Left ventricle myocardium superior (tissue), 1 donor: Measurements from ENCODE around the gene CACNA1A. TPM values are rescaled to one million over a fixed set of nuclear protein-coding genes. Genes with fewer than 3 reads are reported as not detected.
"Not testable (repeated sequence)": the region's sequence is repeated elsewhere in the genome, so short reads cannot be mapped to it uniquely, and the experiment has no call there.

Experiments
- ATAC-seq: fragments of 200-7000 bp; cut with Tn5 transposase; one replicate; pipeline ENCODE4 v1.9.1; 2020; ENCODE audit warnings: mild to moderate bottlenecking, moderate library complexity
- DNase-seq: peaks from one replicate; pipeline ENCODE4 v3.0.0-alpha.2; 2020
- intact Hi-C: fragments of 100-400 bp; cut with micrococcal nuclease; formaldehyde crosslinking; loops from one replicate; pipeline ENCODE4 v1.11.0; 2022
- long read RNA-seq: library from polyadenylated mRNA; unstranded; transcript quantifications from one replicate; pipeline ENCODE4 v2.0.0, GENCODE V29; 2021
- total RNA-seq: library from RNA; stranded (reverse); fragmentation: NEBNext Ultra II Directional; extraction: Animal tissue kit (Norgen Biotek cat#: 25700); gene quantifications from one replicate; pipeline ENCODE4 v1.2.1, GENCODE V29; 2021
- donor health status: DM: no; HTN: yes; CAD: no; lungs with severe emphysema.

CACNA1A gene
- 0.42 TPM for total RNA-seq
- long read RNA-seq, partial matches to known transcripts, result 0 of 1 reads
- long read RNA-seq, other reads (novel, unspliced or antisense), result 1 of 1 reads

DNA sequence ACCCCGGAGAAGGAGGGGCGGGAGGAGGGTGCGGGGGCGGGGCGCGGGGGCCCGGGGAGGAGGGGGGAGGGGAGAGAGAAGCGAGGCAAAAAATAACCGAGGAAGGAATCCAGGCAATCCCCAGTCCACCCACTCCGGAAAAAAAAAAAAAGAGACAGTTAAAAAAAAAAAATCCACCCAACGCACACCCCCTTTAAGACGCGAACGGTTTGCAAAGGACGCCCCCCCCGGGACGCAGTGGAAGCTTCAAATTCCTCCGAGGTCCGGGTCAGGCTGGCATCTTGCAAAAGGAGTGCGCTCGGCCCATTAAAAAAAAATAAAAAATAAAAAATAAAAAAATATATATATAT, at the start of gene CACNA1A:
Gene CACNA1A (minus strand): TSS at position 9 of the 350 bp plus-strand sequence. CDS start 255 bp downstream, outside the sequence.
- DNase-seq, result no peak
- no peak for ATAC-seq
- intact Hi-C loops, result no loop called here

DNA sequence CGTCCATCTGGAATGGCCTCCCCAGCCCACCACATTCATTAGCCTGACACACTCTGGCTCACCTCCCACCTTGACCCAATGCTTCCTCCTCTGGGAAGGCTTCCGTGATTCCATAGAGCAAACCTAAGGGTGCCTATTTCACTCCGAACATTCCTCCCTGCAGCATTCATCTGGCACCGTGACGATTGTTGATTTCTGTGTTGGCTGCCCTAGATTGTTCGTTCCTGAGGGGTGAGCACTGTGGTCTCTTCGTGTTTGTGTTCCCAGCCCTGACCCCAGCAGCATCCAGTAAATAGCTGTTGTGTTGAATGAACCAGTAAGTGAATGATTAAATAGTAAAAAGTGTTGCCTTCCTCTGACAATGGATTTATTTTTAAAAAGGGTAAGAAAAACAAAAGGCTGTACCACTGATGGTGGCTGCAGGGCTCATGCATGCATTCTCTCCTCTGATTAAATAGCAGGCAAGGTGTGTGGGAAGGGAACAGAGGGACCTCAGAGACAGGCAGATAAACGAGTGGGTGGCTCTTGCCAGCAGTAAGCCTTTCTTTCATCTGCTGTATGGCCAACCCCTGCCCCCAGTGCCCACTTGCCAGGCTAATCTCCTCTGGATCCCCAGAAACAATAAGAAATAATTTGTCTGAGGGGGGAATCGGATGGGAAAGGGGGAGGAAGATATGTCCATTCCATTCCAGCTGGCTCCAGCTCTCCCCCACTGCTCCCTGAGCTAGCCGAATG, 48.4 kb upstream of the CACNA1A start:
- DNase-seq (no peak), ATAC-seq (no peak)
- intact Hi-C loops, result no loop called here

GRCh38 chr19:13553880-13554400, 47.7 kb upstream of the CACNA1A start:
- DNase-seq (no peak), ATAC-seq (no peak)
- intact Hi-C loops, result no loop called here

DNA sequence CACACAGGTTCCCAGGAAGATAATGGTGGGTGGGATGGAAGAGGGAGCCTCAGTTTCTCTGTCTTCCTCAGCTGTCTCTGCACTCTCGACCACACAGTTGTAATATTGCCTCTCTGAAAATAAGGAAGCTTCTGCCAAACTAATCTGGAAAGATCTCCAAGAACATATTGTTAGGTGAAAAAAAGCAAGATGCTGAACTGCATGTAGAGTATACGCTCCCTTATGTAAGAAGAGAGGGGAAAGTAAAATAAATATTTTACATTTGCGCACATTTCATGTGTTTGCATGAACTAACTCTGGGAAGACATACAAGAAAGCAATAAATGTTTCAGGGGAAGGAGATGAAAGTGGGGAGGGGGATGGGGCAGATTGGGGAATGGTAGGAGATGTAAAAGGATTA, 41.9 kb upstream of the CACNA1A start:
- DNase-seq (no peak), ATAC-seq (no peak)
- intact Hi-C loops, result no loop called here

DNA sequence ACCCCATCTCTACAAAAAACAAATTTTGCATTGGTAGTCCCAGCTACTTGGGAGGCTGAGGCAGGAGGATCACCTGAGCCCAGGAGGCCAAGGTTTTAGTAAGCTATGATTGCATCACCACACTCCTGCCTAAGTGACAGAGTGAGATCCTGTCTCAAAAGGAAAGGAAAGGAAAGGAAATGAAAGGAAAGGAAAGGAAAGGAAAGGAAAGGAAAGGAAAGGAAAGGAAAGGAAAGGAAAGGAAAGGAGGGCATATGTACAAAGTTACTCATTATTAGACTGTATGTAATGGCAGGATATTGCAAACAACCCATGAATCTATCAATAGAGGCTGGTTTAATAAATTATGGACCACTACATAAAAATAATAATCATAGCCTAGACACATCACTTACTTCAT, 40.8 kb upstream of the CACNA1A start:
- ATAC-seq (no peak), DNase-seq (no peak)
- intact Hi-C loops, result no loop called here

GRCh38 chr19:13544423-13544822, 38.1 kb upstream of the CACNA1A start:
- ATAC-seq, result no peak
- no peak for DNase-seq
- intact Hi-C loops, result no loop called here

- DNase-seq, result no peak
- ATAC-seq, result no peak
- intact Hi-C loops, result no loop called here
Measured at GRCh38 chr19:13541554-13541953, 35.3 kb upstream of the CACNA1A start.

GRCh38 chr19:13539332-13539731, 33.1 kb upstream of the CACNA1A start:
- DNase-seq, result no peak
- no peak for ATAC-seq
- intact Hi-C loops, result no loop called here

DNA sequence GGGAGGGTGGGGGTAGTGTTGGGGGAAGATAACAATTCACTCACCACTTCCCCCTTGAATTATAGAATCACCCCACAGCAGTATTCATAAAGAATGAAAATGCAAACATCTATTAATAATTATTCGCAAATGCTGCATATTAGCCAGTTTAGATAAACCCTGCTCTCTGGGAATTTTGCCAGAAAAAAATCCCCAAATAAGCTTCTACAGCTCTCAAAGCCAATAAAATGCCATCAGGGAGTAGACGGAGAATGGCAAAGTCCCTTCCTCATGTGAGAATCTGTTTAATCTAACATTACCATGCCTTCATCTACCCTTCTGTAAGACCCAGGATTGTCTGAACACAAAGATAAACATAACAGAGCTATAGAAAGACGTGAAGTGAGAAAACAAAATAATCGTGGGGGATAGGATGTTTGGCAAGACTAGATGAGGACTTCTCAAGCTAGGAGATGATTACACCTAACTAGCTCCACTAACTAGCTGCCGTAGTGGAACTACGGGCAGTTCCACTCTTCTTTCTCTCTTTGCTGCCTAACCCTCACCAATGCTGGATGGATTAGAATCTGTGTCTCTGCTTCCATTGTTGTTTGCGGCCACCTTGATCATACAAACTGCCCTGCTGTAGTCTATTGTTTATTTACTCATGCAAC, 32.4 kb upstream of the CACNA1A start:
- DNase-seq, result no peak
- intact Hi-C loops, result no loop called here
- ATAC-seq, result no peak

DNA sequence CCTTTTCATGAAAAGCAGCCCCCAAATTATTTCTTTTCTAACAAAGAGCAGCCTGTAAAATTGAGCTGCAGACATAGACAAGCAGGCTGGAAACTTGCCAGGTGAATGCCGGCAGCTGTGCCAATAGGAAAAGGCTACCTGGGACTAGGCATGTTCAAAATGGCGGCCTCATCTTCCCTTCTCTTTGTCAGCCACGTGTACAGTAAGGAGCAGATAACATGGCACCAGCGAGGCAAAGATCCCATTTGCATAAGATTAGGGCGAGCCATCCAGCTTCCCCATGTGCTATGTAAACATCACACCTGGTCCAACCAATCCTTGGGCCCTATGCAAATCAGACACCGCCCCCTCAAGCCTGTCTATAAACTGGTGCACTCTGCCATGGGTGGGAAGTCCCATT, 31.2 kb upstream of the CACNA1A start:
- intact Hi-C loops, result no loop called here
- no peak for ATAC-seq
- no peak for DNase-seq

DNA sequence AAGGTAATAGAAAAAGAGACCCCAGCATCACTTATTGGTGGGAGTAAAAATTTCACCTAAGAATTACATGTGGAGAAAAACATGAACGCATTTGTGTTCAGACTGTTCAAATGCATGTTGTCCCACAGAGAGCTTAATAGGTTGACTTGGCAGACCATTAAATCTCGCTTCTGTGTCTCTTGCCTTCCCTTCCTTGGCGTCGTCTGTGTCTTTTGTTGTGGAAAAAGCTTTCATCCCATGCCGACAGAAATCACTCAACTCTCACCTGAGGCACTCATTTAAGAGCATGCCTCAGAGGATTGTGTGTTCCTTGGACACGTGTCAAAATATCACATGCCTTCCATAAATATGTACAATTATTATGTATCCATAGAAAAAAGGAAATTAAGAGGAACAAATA, 24.4 kb upstream of the CACNA1A start:
- DNase-seq (no peak), ATAC-seq (no peak)

DNA sequence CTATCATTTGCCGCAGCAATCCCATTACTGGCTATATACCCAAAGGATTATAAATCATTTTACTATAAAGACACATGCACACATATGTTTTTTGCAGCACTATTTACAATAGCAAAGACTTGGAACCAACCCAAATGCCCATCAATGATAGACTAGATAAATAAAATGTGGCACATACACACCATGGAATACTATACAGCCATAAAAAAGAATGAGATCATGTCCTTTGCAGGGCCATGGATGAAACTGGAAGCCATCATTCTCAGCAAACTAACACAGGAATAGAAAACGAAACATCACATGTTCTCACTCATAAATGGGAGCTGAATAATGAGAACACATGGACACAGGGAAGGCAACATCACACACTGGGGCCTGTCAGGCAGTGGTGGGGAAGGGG, 23.4 kb upstream of the CACNA1A start:
- DNase-seq, intact Hi-C loops, ATAC-seq: not testable (repeated sequence)

More for the DNA sequence above, 24.4 kb upstream of the CACNA1A start:
- intact Hi-C loops, result no loop called here

GRCh38 chr19:13526552-13526951, 20.3 kb upstream of the CACNA1A start:
- intact Hi-C loops, result no loop called here
- DNase-seq, result no peak
- ATAC-seq, result no peak

GRCh38 chr19:13521066-13521465, 14.8 kb upstream of the CACNA1A start:
- DNase-seq (no peak), ATAC-seq (no peak)
- intact Hi-C loops, result no loop called here

DNA sequence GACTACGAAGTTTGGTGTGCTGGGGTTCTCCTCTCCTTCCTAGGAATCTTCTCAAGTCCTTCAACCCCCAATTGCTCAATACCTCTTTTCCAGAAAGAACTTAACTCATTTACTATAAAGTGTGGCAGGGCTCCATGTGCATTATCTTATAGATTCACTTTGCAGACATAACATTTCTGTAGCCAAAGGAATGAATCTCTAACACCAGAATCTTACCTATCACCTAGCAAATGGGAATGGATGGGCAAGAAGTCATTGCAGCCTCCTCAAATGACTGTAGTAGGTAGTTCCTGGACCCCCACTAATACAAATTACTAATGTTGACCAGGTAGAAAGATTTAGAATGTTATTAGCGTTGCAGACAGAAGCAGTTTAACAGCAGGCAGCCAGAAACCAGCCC, 5.7 kb upstream of the CACNA1A start:
- intact Hi-C loops, result no loop called here
- no peak for ATAC-seq
- no peak for DNase-seq

DNA sequence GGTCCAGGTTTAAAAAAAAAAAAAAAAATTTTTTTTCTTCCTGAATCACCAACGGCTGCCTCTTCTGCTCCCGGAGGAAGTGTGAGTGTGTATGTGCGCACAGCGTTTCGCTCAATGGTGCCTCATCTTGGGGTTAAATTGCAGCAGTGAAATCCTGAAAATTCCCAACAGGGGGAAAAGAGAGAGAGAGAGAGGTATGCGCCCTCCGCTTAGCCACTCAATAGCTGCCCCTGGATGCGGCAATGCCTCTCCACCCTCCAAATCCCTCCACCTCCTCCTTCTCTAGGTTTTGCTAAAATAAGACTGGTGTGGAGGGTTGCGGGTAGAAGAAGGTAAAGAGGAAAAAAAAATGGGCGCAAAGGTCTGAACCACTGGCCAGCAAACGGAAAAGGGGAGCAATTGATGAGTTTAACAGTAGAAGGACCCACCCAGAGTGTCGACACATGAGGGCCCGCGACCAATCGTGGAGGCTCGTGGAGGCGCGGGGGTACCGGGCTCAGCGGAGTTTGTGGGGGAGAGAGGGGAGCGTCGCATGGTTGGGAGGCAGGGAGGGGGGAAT, 853 bp upstream of the CACNA1A start:
- DNase-seq, result no peak
- ATAC-seq, result no peak

DNA sequence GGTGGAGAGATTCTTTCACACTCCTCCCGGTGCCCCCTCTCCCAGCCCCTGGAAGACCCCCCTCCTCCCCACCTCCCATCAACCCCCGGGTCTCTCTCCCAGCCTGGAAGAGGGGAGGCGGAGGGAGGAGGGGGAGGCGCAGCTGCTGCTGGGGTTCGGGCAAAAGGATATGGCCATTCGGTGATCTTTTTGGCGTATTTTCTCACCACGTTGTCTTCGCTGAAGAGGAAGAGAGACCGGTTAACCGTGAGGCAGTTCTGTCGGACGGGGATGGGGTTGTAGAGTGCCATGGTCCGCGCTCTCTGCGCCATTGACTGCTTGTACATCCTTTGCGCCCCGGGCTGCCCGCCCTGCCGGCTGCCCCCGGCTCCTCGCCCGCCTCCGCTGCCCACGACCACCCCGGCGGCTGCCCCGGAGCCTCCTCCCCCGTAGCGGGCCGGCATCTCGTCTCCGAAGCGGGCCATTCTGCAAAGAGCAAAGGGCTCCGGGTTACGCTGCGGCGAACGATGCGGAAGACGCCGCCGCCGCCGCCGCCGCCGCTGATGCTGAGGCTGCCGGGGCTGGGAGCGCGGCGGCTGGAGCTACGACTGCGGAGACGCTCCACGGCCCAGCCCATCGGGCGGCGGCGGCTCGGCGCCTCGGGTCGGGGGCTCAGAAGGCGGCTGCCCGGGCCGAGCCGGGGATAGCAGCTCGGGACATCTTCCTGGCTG, 363 bp downstream of the CACNA1A start:
- intact Hi-C loops, result no loop called here
- no peak for ATAC-seq
- no peak for DNase-seq

More for the DNA sequence above, 853 bp upstream of the CACNA1A start:
- intact Hi-C loops, result no loop called here

GRCh38 chr19:13505164-13505695, 1.0 kb downstream of the CACNA1A start:
- ATAC-seq (no peak), DNase-seq (no peak)
- intact Hi-C loops, result no loop called here

- ATAC-seq (no peak), DNase-seq (no peak)
- intact Hi-C loops, result no loop called here
Measured at GRCh38 chr19:13503570-13504235, 2.6 kb downstream of the CACNA1A start.
